ENCODE results near the gene PHACTR3. TPM values are rescaled to one million over a fixed set of nuclear protein-coding genes. Genes with fewer than 3 reads are reported as not detected.

The PHACTR3 gene
- total RNA-seq, 2 donors from 2014 or later, result 0.13 TPM; not detected in 1

GRCh38 chr20:59742351-59743095 lies 138.2 kb downstream of the PHACTR3 start:
- Mint-ChIP-seq H3K9me3 (no peaks in the 10 kb centered on the region), H3K36me3 (ENCODE audit: low read depth) (no peaks in the 10 kb centered on the region), H3K27me3 (ENCODE audit: insufficient read depth) (peaks cover 24% of the 10 kb centered on the region), H3K4me1 (no peaks in the 10 kb centered on the region), H3K27ac (no peak overlapping the region), H3K4me3 (no peak overlapping the region)
- Histone ChIP-seq H3K4me1 (ENCODE audit: control insufficient read depth, insufficient read depth, low read length) (no peaks in the 10 kb centered on the region), H3K9ac (ENCODE audit: extremely low read depth, low read length, poor library complexity, severe bottlenecking) (no peak overlapping the region), H3K27ac (ENCODE audit: low read depth, low read length) (no peak overlapping the region), H3K4me3 (ENCODE audit: low read length) (no peak overlapping the region), H3K9me3 (ENCODE audit: control insufficient read depth, low read length) (no peaks in the 10 kb centered on the region), H3K36me3 (ENCODE audit: control insufficient read depth, insufficient read depth, low read length) (no peaks in the 10 kb centered on the region), H3K27me3 (ENCODE audit: control insufficient read depth, insufficient read depth, low read length, poor library complexity, severe bottlenecking) (no peaks in the 10 kb centered on the region)
- no peak for TF ChIP-seq CTCF (conservative IDR thresholded peaks at IDR 0.05)
- WGBS, 2 experiments (ENCODE audit: insufficient coverage in 1 of 2, insufficient read length in 1 of 2), result 90 to 92% methylated on average over 21 to 24 of the region's 24 CpGs
- no peak for DNase-seq

GRCh38 chr20:59743308-59743707 lies 139.0 kb downstream of the PHACTR3 start:
- no peak overlapping the region for H3K4me3 ChIP-seq (ENCODE audit: low read length)
- no peak overlapping the region for H3K27ac ChIP-seq (ENCODE audit: low read depth, low read length)
- Mint-ChIP-seq H3K36me3 (ENCODE audit: low read depth) (no peaks in the 10 kb centered on the region), H3K4me3 (no peak overlapping the region), H3K27me3 (ENCODE audit: insufficient read depth) (peaks cover 21% of the 10 kb centered on the region), H3K27ac (no peak overlapping the region), H3K4me1 (no peaks in the 10 kb centered on the region), H3K9me3 (no peaks in the 10 kb centered on the region)
- no peak for DNase-seq
- 80 to 91% methylated on average over 8 to 9 of the region's 9 CpGs for WGBS, 2 experiments (ENCODE audit: insufficient coverage in 1 of 2, insufficient read length in 1 of 2)
- TF ChIP-seq CTCF (conservative IDR thresholded peaks at IDR 0.05), result no peak
- no peak overlapping the region for H3K9ac ChIP-seq (ENCODE audit: extremely low read depth, low read length, poor library complexity, severe bottlenecking)
- H3K9me3 ChIP-seq (ENCODE audit: control insufficient read depth, low read length), result no peaks in the 10 kb centered on the region
- no peaks in the 10 kb centered on the region for H3K27me3 ChIP-seq (ENCODE audit: control insufficient read depth, insufficient read depth, low read length, poor library complexity, severe bottlenecking)
- no peaks in the 10 kb centered on the region for H3K36me3 ChIP-seq (ENCODE audit: control insufficient read depth, insufficient read depth, low read length)
- H3K4me1 ChIP-seq (ENCODE audit: control insufficient read depth, insufficient read depth, low read length), result no peaks in the 10 kb centered on the region

- TF ChIP-seq CTCF (conservative IDR thresholded peaks at IDR 0.05), result peak; percentile 55
- 78 to 85% methylated on average over 15 to 21 of the region's 21 CpGs for WGBS, 2 experiments (ENCODE audit: insufficient coverage in 1 of 2, insufficient read length in 1 of 2)
Measured at GRCh38 chr20:59743767-59744485, 139.6 kb downstream of the PHACTR3 start.

More at GRCh38 chr20:59743767-59744485, 139.6 kb downstream of the PHACTR3 start:
- H3K9me3 ChIP-seq (ENCODE audit: control insufficient read depth, low read length), result no peaks in the 10 kb centered on the region
- H3K27me3 Mint-ChIP-seq (ENCODE audit: insufficient read depth), result peaks cover 20% of the 10 kb centered on the region
- H3K4me1 ChIP-seq (ENCODE audit: control insufficient read depth, insufficient read depth, low read length), result no peaks in the 10 kb centered on the region
- H3K36me3 Mint-ChIP-seq (ENCODE audit: low read depth), result no peaks in the 10 kb centered on the region
- no peak overlapping the region for H3K27ac Mint-ChIP-seq
- no peak overlapping the region for H3K9ac ChIP-seq (ENCODE audit: extremely low read depth, low read length, poor library complexity, severe bottlenecking)
- no peaks in the 10 kb centered on the region for H3K4me1 Mint-ChIP-seq
- H3K4me3 Mint-ChIP-seq, result no peak overlapping the region
- peak; percentile 87 for DNase-seq
- H3K4me3 ChIP-seq (ENCODE audit: low read length), result no peak overlapping the region
- H3K36me3 ChIP-seq (ENCODE audit: control insufficient read depth, insufficient read depth, low read length), result no peaks in the 10 kb centered on the region
- no peak overlapping the region for H3K27ac ChIP-seq (ENCODE audit: low read depth, low read length)
- H3K27me3 ChIP-seq (ENCODE audit: control insufficient read depth, insufficient read depth, low read length, poor library complexity, severe bottlenecking), result no peaks in the 10 kb centered on the region
- H3K9me3 Mint-ChIP-seq, result no peaks in the 10 kb centered on the region
